Daoy (cell line): Measurements from ENCODE around the gene RPL13. TPM values are rescaled to one million over a fixed set of nuclear protein-coding genes. Genes with fewer than 3 reads are reported as not detected.
A peak's percentile ranks its signal among the peaks of the same experiment; 100 is the strongest.

Source experiments
- DNase-seq: peaks from one replicate; pipeline ENCODE4 v3.0.0-alpha.2; 2015; ENCODE audit warnings: low read depth
- total RNA-seq: library from RNA; depleted of rRNA; stranded (reverse); fragments of >200 nt; shearing (Covaris generic); gene quantifications from 2 replicates; pipeline ENCODE4 v1.2.3, GENCODE V29; 2014

The RPL13 gene
- total RNA-seq, 1 experiment from 2014 or later = 4,474 TPM

- DNase-seq = no peak
These were observed 37.7 kb downstream of the RPL13 start for GRCh38 chr16:89598199-89598598.

- peak; percentile 59 for DNase-seq
These were observed 39.0 kb downstream of the RPL13 start for GRCh38 chr16:89599451-89599858.

- no peak for DNase-seq
These were observed 39.4 kb downstream of the RPL13 start for GRCh38 chr16:89599902-89600301.

GRCh38 chr16:89600427-89600826 is 39.9 kb downstream of the RPL13 start:
- DNase-seq = no peak

GRCh38 chr16:89600956-89601355 is 40.5 kb downstream of the RPL13 start:
- DNase-seq = no peak

GRCh38 chr16:89601906-89602272 is 41.4 kb downstream of the RPL13 start:
- DNase-seq = peak; percentile 33

GRCh38 chr16:89602273-89602951 is 41.9 kb downstream of the RPL13 start:
- peak; percentile 91 for DNase-seq

GRCh38 chr16:89602952-89603590 is 42.6 kb downstream of the RPL13 start:
- no peak for DNase-seq

GRCh38 chr16:89604764-89605163 is 44.3 kb downstream of the RPL13 start:
- no peak for DNase-seq

GRCh38 chr16:89605186-89605970 is 44.9 kb downstream of the RPL13 start:
- DNase-seq = no peak

GRCh38 chr16:89606006-89606405 is 45.5 kb downstream of the RPL13 start:
- no peak for DNase-seq

- no peak for DNase-seq
These were observed 47.0 kb downstream of the RPL13 start for GRCh38 chr16:89607453-89607852.

GRCh38 chr16:89607937-89608740 is 47.7 kb downstream of the RPL13 start:
- no peak for DNase-seq

- DNase-seq = no peak
These were observed 49.6 kb downstream of the RPL13 start for GRCh38 chr16:89610108-89610453.

GRCh38 chr16:89612415-89613166 is 52.1 kb downstream of the RPL13 start:
- no peak for DNase-seq

GRCh38 chr16:89613231-89613953 is 52.9 kb downstream of the RPL13 start, which contains the start of gene DPEP1:
Gene DPEP1, plus strand, starts transcription at chr16:89613642. Its CDS starts 16,769 bp downstream, at chr16:89630411.
- no peak for DNase-seq

GRCh38 chr16:89613954-89614459 is 53.5 kb downstream of the RPL13 start:
- no peak for DNase-seq
